ENCODE results near the gene TMEM259.

The TMEM259 gene

GRCh38 chr19:1055886-1056620 lies 35.1 kb upstream of the TMEM259 start:
- FAIRE-seq (no peak), DNase-seq (ENCODE audit: insufficient read length, low spot score) (no peak)

- DNase-seq (ENCODE audit: insufficient read length, low spot score), result no peak
- no peak for FAIRE-seq
These were observed 34.1 kb upstream of the TMEM259 start for GRCh38 chr19:1055028-1055425.

GRCh38 chr19:1054102-1055027 lies 33.4 kb upstream of the TMEM259 start:
- FAIRE-seq, result no peak
- DNase-seq (ENCODE audit: insufficient read length, low spot score), result no peak

GRCh38 chr19:1053176-1054101 lies 32.5 kb upstream of the TMEM259 start:
- DNase-seq (ENCODE audit: insufficient read length, low spot score), result no peak
- no peak for FAIRE-seq

- DNase-seq (ENCODE audit: insufficient read length, low spot score) (no peak), FAIRE-seq (no peak)
These were observed 31.5 kb upstream of the TMEM259 start for GRCh38 chr19:1052349-1052975.

- FAIRE-seq (no peak), DNase-seq (ENCODE audit: insufficient read length, low spot score) (no peak)
These were observed 30.9 kb upstream of the TMEM259 start for GRCh38 chr19:1051791-1052190.

GRCh38 chr19:1050989-1051788 lies 30.3 kb upstream of the TMEM259 start:
- FAIRE-seq (no peak), DNase-seq (ENCODE audit: insufficient read length, low spot score) (no peak)

GRCh38 chr19:1049800-1050199 lies 28.9 kb upstream of the TMEM259 start:
- FAIRE-seq (no peak), DNase-seq (ENCODE audit: insufficient read length, low spot score) (no peak)

- no peak for DNase-seq (ENCODE audit: insufficient read length, low spot score)
- no peak for FAIRE-seq
These were observed 28.2 kb upstream of the TMEM259 start for GRCh38 chr19:1049106-1049505.

- no peak for FAIRE-seq
- DNase-seq (ENCODE audit: insufficient read length, low spot score), result no peak
These were observed 26.8 kb upstream of the TMEM259 start for GRCh38 chr19:1047696-1048147.

GRCh38 chr19:1046836-1047695 lies 26.1 kb upstream of the TMEM259 start:
- DNase-seq (ENCODE audit: insufficient read length, low spot score) (no peak), FAIRE-seq (no peak)

- FAIRE-seq (no peak), DNase-seq (ENCODE audit: insufficient read length, low spot score) (no peak)
These were observed 25.2 kb upstream of the TMEM259 start for GRCh38 chr19:1046117-1046626.

GRCh38 chr19:1045247-1045603 lies 24.3 kb upstream of the TMEM259 start:
- DNase-seq (ENCODE audit: insufficient read length, low spot score) (no peak), FAIRE-seq (no peak)

GRCh38 chr19:1042689-1043511 lies 22.0 kb upstream of the TMEM259 start:
- DNase-seq (ENCODE audit: insufficient read length, low spot score) (no peak), FAIRE-seq (no peak)

GRCh38 chr19:1041835-1042685 lies 21.1 kb upstream of the TMEM259 start:
- DNase-seq (ENCODE audit: insufficient read length, low spot score) (no peak), FAIRE-seq (no peak)

- no peak for DNase-seq (ENCODE audit: insufficient read length, low spot score)
These were observed 20.4 kb upstream of the TMEM259 start for GRCh38 chr19:1041272-1041834.

More at GRCh38 chr19:1041272-1041834, 20.4 kb upstream of the TMEM259 start:
- no peak for FAIRE-seq

All from HTR-8/SVneo (cell line).